ENCODE measurements around the gene RGS1. TPM values are rescaled to one million over a fixed set of nuclear protein-coding genes. Genes with fewer than 3 reads are reported as not detected.

The RGS1 gene
- total and polyA plus RNA-seq, 2 experiments from 2014 or later = not detected

DNA sequence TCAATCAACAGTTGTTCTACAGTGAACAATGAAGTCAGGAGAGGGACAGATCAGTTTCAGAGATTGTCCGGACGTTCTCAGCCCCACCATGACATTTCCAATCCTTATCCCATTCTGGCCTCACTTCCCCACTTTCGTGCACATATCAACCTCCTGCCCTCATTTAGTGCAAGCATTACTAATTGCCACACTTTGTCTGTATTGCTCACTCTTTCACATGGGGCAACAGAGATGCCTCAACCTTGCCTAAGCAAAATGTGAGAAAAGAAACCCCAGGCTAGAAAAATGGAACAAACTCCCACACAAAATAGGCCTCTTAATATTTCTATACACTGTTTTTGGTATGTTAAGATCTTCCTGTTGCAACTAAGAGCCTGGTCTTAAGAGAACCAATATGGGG lies 8.9 kb upstream of the RGS1 start:
- DNase-seq (ENCODE audit: low spot score) (no peak), ATAC-seq (no peak)
- H3K27me3 ChIP-seq (ENCODE audit: insufficient read depth) = no peaks in the 10 kb centered on the region
- H3K4me1 ChIP-seq (ENCODE audit: insufficient read depth) = no peaks in the 10 kb centered on the region
- no peaks in the 10 kb centered on the region for H3K36me3 ChIP-seq (ENCODE audit: insufficient read depth)
- Mint-ChIP-seq H3K9me3 (no peaks in the 10 kb centered on the region; the same call in 2 of the 3 replicates), H3K36me3 (ENCODE audit: low read depth) (no peaks in the 10 kb centered on the region), H3K4me3 (no peak overlapping the region), H3K4me1 (peaks cover 6% of the 10 kb centered on the region; the same call in 2 of the 3 replicates), H3K27ac (no peak overlapping the region), H3K27me3 (ENCODE audit: insufficient read depth, low read depth, poor library complexity) (peaks cover 2% of the 10 kb centered on the region)
- H3K4me3 ChIP-seq = no peak overlapping the region
- no peak for TF ChIP-seq POLR2AphosphoS5 (IDR thresholded peaks at IDR 0.05; ENCODE audit: low read depth)
- TF ChIP-seq ZNF114 (CRISPR knock-in tag; IDR thresholded peaks at IDR 0.05) = no peak
- TF ChIP-seq EZH2 (IDR thresholded peaks at IDR 0.05; ENCODE audit: low read depth, unreplicated experiment) = no peak
- TF ChIP-seq, protein P1, sequence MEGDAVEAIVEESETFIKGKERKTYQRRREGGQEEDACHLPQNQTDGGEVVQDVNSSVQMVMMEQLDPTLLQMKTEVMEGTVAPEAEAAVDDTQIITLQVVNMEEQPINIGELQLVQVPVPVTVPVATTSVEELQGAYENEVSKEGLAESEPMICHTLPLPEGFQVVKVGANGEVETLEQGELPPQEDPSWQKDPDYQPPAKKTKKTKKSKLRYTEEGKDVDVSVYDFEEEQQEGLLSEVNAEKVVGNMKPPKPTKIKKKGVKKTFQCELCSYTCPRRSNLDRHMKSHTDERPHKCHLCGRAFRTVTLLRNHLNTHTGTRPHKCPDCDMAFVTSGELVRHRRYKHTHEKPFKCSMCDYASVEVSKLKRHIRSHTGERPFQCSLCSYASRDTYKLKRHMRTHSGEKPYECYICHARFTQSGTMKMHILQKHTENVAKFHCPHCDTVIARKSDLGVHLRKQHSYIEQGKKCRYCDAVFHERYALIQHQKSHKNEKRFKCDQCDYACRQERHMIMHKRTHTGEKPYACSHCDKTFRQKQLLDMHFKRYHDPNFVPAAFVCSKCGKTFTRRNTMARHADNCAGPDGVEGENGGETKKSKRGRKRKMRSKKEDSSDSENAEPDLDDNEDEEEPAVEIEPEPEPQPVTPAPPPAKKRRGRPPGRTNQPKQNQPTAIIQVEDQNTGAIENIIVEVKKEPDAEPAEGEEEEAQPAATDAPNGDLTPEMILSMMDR (conservative IDR thresholded peaks at IDR 0.05; ENCODE audit: low read depth in 2 of 2) = no peak
- TF ChIP-seq, protein P2, sequence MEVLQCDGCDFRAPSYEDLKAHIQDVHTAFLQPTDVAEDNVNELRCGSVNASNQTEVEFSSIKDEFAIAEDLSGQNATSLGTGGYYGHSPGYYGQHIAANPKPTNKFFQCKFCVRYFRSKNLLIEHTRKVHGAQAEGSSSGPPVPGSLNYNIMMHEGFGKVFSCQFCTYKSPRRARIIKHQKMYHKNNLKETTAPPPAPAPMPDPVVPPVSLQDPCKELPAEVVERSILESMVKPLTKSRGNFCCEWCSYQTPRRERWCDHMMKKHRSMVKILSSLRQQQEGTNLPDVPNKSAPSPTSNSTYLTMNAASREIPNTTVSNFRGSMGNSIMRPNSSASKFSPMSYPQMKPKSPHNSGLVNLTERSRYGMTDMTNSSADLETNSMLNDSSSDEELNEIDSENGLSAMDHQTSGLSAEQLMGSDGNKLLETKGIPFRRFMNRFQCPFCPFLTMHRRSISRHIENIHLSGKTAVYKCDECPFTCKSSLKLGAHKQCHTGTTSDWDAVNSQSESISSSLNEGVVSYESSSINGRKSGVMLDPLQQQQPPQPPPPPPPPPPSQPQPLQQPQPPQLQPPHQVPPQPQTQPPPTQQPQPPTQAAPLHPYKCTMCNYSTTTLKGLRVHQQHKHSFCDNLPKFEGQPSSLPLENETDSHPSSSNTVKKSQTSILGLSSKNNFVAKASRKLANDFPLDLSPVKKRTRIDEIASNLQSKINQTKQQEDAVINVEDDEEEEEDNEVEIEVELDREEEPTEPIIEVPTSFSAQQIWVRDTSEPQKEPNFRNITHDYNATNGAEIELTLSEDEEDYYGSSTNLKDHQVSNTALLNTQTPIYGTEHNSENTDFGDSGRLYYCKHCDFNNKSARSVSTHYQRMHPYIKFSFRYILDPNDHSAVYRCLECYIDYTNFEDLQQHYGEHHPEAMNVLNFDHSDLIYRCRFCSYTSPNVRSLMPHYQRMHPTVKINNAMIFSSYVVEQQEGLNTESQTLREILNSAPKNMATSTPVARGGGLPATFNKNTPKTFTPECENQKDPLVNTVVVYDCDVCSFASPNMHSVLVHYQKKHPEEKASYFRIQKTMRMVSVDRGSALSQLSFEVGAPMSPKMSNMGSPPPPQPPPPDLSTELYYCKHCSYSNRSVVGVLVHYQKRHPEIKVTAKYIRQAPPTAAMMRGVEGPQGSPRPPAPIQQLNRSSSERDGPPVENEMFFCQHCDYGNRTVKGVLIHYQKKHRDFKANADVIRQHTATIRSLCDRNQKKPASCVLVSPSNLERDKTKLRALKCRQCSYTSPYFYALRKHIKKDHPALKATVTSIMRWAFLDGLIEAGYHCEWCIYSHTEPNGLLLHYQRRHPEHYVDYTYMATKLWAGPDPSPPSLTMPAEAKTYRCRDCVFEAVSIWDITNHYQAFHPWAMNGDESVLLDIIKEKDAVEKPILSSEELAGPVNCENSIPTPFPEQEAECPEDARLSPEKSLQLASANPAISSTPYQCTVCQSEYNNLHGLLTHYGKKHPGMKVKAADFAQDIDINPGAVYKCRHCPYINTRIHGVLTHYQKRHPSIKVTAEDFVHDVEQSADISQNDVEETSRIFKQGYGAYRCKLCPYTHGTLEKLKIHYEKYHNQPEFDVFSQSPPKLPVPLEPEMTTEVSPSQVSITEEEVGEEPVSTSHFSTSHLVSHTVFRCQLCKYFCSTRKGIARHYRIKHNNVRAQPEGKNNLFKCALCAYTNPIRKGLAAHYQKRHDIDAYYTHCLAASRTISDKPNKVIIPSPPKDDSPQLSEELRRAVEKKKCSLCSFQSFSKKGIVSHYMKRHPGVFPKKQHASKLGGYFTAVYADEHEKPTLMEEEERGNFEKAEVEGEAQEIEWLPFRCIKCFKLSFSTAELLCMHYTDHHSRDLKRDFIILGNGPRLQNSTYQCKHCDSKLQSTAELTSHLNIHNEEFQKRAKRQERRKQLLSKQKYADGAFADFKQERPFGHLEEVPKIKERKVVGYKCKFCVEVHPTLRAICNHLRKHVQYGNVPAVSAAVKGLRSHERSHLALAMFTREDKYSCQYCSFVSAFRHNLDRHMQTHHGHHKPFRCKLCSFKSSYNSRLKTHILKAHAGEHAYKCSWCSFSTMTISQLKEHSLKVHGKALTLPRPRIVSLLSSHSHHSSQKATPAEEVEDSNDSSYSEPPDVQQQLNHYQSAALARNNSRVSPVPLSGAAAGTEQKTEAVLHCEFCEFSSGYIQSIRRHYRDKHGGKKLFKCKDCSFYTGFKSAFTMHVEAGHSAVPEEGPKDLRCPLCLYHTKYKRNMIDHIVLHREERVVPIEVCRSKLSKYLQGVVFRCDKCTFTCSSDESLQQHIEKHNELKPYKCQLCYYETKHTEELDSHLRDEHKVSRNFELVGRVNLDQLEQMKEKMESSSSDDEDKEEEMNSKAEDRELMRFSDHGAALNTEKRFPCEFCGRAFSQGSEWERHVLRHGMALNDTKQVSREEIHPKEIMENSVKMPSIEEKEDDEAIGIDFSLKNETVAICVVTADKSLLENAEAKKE (CRISPR knock-in tag; IDR thresholded peaks at IDR 0.05) = no peak
- no peak for TF ChIP-seq JUNB (IDR thresholded peaks at IDR 0.05; ENCODE audit: unreplicated experiment)
- TF ChIP-seq ZNF331 (CRISPR knock-in tag; IDR thresholded peaks at IDR 0.05; ENCODE audit: low read depth) = no peak
- TF ChIP-seq, protein P3, sequence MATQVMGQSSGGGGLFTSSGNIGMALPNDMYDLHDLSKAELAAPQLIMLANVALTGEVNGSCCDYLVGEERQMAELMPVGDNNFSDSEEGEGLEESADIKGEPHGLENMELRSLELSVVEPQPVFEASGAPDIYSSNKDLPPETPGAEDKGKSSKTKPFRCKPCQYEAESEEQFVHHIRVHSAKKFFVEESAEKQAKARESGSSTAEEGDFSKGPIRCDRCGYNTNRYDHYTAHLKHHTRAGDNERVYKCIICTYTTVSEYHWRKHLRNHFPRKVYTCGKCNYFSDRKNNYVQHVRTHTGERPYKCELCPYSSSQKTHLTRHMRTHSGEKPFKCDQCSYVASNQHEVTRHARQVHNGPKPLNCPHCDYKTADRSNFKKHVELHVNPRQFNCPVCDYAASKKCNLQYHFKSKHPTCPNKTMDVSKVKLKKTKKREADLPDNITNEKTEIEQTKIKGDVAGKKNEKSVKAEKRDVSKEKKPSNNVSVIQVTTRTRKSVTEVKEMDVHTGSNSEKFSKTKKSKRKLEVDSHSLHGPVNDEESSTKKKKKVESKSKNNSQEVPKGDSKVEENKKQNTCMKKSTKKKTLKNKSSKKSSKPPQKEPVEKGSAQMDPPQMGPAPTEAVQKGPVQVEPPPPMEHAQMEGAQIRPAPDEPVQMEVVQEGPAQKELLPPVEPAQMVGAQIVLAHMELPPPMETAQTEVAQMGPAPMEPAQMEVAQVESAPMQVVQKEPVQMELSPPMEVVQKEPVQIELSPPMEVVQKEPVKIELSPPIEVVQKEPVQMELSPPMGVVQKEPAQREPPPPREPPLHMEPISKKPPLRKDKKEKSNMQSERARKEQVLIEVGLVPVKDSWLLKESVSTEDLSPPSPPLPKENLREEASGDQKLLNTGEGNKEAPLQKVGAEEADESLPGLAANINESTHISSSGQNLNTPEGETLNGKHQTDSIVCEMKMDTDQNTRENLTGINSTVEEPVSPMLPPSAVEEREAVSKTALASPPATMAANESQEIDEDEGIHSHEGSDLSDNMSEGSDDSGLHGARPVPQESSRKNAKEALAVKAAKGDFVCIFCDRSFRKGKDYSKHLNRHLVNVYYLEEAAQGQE (IDR thresholded peaks at IDR 0.05; ENCODE audit: unreplicated experiment) = no peak
- TF ChIP-seq, protein P4, sequence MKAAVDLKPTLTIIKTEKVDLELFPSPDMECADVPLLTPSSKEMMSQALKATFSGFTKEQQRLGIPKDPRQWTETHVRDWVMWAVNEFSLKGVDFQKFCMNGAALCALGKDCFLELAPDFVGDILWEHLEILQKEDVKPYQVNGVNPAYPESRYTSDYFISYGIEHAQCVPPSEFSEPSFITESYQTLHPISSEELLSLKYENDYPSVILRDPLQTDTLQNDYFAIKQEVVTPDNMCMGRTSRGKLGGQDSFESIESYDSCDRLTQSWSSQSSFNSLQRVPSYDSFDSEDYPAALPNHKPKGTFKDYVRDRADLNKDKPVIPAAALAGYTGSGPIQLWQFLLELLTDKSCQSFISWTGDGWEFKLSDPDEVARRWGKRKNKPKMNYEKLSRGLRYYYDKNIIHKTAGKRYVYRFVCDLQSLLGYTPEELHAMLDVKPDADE (IDR thresholded peaks at IDR 0.05) = no peak
- TF ChIP-seq NANOG (IDR thresholded peaks at IDR 0.05; ENCODE audit: borderline replicate concordance) = no peak
- no peak for TF ChIP-seq CREB1 (CRISPR knock-in tag; IDR thresholded peaks at IDR 0.05; ENCODE audit: low read depth)
- no peak overlapping the region for H2AFZ ChIP-seq
- H3F3A ChIP-seq (replicated peaks; ENCODE audit: low read depth) = no peaks in the 10 kb centered on the region
- H3K4me2 ChIP-seq = no peak overlapping the region
- H3K27ac ChIP-seq (ENCODE audit: low read depth) = no peak overlapping the region
- no peaks in the 10 kb centered on the region for H3K79me2 ChIP-seq (replicated peaks; ENCODE audit: insufficient read depth)
- H3K9me2 ChIP-seq (ENCODE audit: insufficient read depth) = no peaks in the 10 kb centered on the region; the same call in 1 of the 2 replicates
- H4K20me1 ChIP-seq (replicated peaks; ENCODE audit: insufficient read depth) = no peaks in the 10 kb centered on the region
